Aorta (tissue), 5 donors: ENCODE results near the gene SHPK. TPM values are rescaled to one million over a fixed set of nuclear protein-coding genes. Genes with fewer than 3 reads are reported as not detected.

ENCODE experiments used
- ATAC-seq: fragments of 200-7000 bp; cut with Tn5 transposase; one replicate; pipeline ENCODE4 v1.9.1; 2022; ENCODE audit warnings: moderate library complexity; ENCODE audit not compliant: low FRiP score
- DNase-seq, 2 donors: peaks; one replicate each; pipeline ENCODE4 v3.0.0-alpha.2; 2020
- H3K27ac ChIP-seq, 2 donors: one replicate each; pipeline ENCODE4 v1.5.1; 2013; ENCODE audit warnings: low read length in 2 of 2, mild to moderate bottlenecking in 2 of 2, moderate library complexity in 2 of 2, control low read depth in 1 of 2, inconsistent platforms in 1 of 2, low read depth in 1 of 2
- H3K27me3 ChIP-seq, 2 donors: one replicate each; pipeline ENCODE4 v1.6.1; 2013; ENCODE audit warnings: control low read depth in 1 of 2, low read length in 1 of 2, mild to moderate bottlenecking in 1 of 2, moderate library complexity in 1 of 2; ENCODE audit not compliant: insufficient read depth in 2 of 2, control insufficient read depth in 1 of 2
- H3K36me3 ChIP-seq, 2 donors: one replicate each; pipeline ENCODE4 v1.6.1; 2013; ENCODE audit warnings: control low read depth in 1 of 2, low read length in 1 of 2, mild to moderate bottlenecking in 1 of 2; ENCODE audit not compliant: insufficient read depth in 2 of 2, control insufficient read depth in 1 of 2
- H3K4me1 ChIP-seq, 2 donors: one replicate each; pipeline ENCODE4 v1.6.1; 2013; ENCODE audit warnings: low read length in 2 of 2, control low read depth in 1 of 2, mild to moderate bottlenecking in 1 of 2, moderate library complexity in 1 of 2; ENCODE audit not compliant: insufficient read depth in 2 of 2, control insufficient read depth in 1 of 2
- H3K4me3 ChIP-seq, 2 donors: one replicate each; pipeline ENCODE4 v1.5.1; 2013; ENCODE audit warnings: low read length in 2 of 2, control low read depth in 1 of 2, mild to moderate bottlenecking in 1 of 2
- H3K9me3 ChIP-seq: one replicate; pipeline ENCODE4 v1.6.1; 2013; ENCODE audit warnings: mild to moderate bottlenecking, low read length; ENCODE audit not compliant: control insufficient read depth
- WGBS, 2 donors: extraction: QIAGEN DNeasy Blood & Tissue Kit; methylation state at CpG; one replicate each; pipeline ENCODE4 v1.1.7; 2013; 5-methylcytosine and 5-hydroxymethylcytosine counted together
- intact Hi-C, 2 donors: fragments of 100-400 bp; cut with DNase I; formaldehyde crosslinking; loops; one replicate each; pipeline versions ENCODE4 v1.14.2 to v1.15.0; 2022
- long read RNA-seq, 2 donors: library from polyadenylated mRNA; unstranded; transcript quantifications; one replicate each; pipeline ENCODE4 v2.0.0, GENCODE V29; 2020 to 2021
- polyA plus RNA-seq, 2 donors: library from polyadenylated mRNA; stranded (reverse); fragments of 200-250 nt; gene quantifications; one replicate each; pipeline ENCODE4 v1.2.3, GENCODE V29; 2013
- total RNA-seq, 2 donors: library from RNA; stranded (reverse); fragmentation: NEBNext Ultra II Directional; extraction: Animal tissue kit (Norgen Biotek cat#: 25700); gene quantifications; one replicate each; pipeline ENCODE4 v1.2.1, GENCODE V29; 2021
- donor health status: healthy with polysubstance abuse.
- donor health status: Bipolar disorder and iron deficiency.
- donor health status: DM: no; HTN: no; CAD: no.
- donor health status: DM: no; HTN: no; CAD: no.
- donor health status: DM: yes; HTN: yes; CAD: no.

The SHPK gene
- total RNA-seq (10 to 100 TPM in 1 of 2 donors, 1 to 10 TPM in 1; 7.4 to 15.8 TPM), polyA plus RNA-seq (1 to 10 TPM; 4.3 to 6.8 TPM)
- long read RNA-seq, donor 1, transcript SHPK-201 (7 exons, 3,838 nt), result major isoform, 15 of 24 reads
- long read RNA-seq, donor 1, partial matches to known transcripts, result 3 of 24 reads
- long read RNA-seq, donor 1, other reads (novel, unspliced or antisense), result 6 of 24 reads
- long read RNA-seq, donor 2, transcript SHPK-201 (7 exons, 3,838 nt), result major isoform, 5 of 9 reads
- long read RNA-seq, donor 2, partial matches to known transcripts, result 1 of 9 reads
- long read RNA-seq, donor 2, other reads (novel, unspliced or antisense), result 3 of 9 reads

DNA sequence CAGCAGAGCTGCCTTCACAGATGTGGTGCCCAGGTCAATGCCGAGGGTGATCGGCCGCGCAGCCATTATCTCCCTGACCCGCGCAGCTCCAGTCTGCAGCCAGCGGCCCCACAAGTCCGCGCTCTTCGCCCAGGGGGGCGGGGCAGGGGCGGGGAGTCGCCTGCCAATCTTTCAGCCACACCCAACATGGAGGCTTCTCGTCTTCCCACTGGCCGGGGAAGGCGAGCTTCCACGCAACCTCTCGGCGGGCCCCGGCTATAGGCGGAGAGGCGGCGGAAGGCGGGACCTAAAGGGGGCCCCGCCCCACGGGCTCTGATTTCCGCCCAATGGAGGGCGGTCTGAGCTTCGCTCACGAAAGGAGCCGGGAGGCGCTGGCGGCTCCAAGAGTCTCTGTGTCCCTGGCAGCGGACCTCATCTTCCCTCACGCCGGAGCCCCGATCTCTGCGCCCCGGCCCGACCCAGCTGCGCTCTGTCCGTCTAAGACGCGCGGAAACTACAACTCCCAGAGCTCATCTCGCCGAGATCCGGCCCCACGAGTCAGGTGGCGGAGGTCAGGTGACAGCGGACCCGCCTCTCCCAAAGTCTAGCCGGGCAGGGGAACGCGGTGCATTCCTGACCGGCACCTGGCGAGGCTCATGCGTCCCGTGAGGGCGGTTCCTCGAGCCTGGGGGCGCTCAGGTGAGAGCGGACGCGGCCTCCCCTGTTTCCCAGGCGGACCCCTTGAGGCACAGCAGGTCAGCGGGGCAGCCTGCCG lies at the start of gene SHPK, which contains the start of gene CTNS:
Gene SHPK, minus strand, starts transcription at position 97 of the 754 bp plus-strand sequence. Its CDS starts 31 bp downstream, at position 66.
Gene CTNS, plus strand, starts transcription at position 607 of the 754 bp plus-strand sequence. CDS start 3,447 bp downstream, outside the sequence.
- Histone ChIP-seq H3K36me3 (peaks cover 0 to 2% of the 10 kb centered on the region in 2 donors), H3K4me3 (peak within 1 kb of the TSS; percentile 61 to 73), H3K9me3 (no peaks in the 10 kb centered on the region), H3K27me3 (no peaks in the 10 kb centered on the region), H3K4me1 (no peaks in the 10 kb centered on the region), H3K27ac (peak within 1 kb of the TSS; percentile 47 to 95)
- intact Hi-C loops, result loop anchor here in 1 of 2 donors (1.0 kb wide), 1 partner anchor 32 kb away; the partner anchor contains the start of genes EMC6 and TAX1BP3
- peak; percentile 98 for DNase-seq
- WGBS, 2 donors, result 0% methylated on average over 55 to 68 of the region's 68 CpGs
- ATAC-seq, result peak; percentile 99

- H3K9me3 ChIP-seq, result no peaks in the 10 kb centered on the region
- no peaks in the 10 kb centered on the region for H3K36me3 ChIP-seq
- no peaks in the 10 kb centered on the region for H3K4me1 ChIP-seq
- intact Hi-C loops, result no loop called here
- no peak for ATAC-seq
- no peak overlapping the region for H3K4me3 ChIP-seq
- WGBS, 2 donors, result 24 to 26% methylated on average over 9 to 13 of the region's 13 CpGs
- DNase-seq, result no peak
- H3K27ac ChIP-seq, result no peak overlapping the region
- H3K27me3 ChIP-seq, result no peaks in the 10 kb centered on the region
These were observed 49.1 kb upstream of the SHPK start for GRCh38 chr17:3685174-3685573.

DNA sequence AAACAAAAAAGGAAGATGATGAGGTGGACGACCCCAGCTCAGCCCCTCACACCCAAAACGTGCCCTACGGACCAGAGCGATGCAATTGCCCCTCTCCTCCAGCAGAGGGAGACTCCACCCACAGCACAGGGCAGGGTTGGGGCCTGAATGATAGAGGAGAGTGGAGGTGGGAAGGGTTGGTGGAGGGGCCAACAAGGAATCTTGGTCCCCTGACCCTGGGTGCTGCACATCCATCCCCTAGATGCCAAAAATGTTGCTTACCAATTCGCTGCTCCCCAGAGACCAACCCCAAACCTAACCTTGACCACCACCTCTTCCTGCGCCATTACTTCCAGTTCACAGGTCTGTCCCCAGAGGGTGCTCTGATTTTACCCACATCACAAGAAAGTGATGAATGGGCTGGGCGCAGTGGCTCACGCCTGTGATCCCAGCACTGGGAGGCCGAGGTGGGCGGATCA lies 47.0 kb upstream of the SHPK start:
- intact Hi-C loops, result no loop called here
- no peaks in the 10 kb centered on the region for H3K27me3 ChIP-seq
- no peaks in the 10 kb centered on the region for H3K9me3 ChIP-seq
- DNase-seq (no peak), ATAC-seq (peak; percentile 75)
- no peak overlapping the region for H3K4me3 ChIP-seq
- WGBS, 2 donors, result 31 to 33% methylated on average over 10 of the region's 10 CpGs
- H3K4me1 ChIP-seq, result no peaks in the 10 kb centered on the region
- H3K27ac ChIP-seq, result no peak overlapping the region
- H3K36me3 ChIP-seq, result no peaks in the 10 kb centered on the region

- WGBS, 2 donors, result 86 to 88% methylated on average over 12 of the region's 12 CpGs
- H3K4me3 ChIP-seq, result no peak overlapping the region
- H3K27me3 ChIP-seq, result no peaks in the 10 kb centered on the region
- H3K36me3 ChIP-seq, result no peaks in the 10 kb centered on the region
- DNase-seq (no peak), ATAC-seq (no peak)
- H3K27ac ChIP-seq, result no peak overlapping the region
- intact Hi-C loops, result no loop called here
- H3K4me1 ChIP-seq, result no peaks in the 10 kb centered on the region
- H3K9me3 ChIP-seq, result no peaks in the 10 kb centered on the region
These were observed 46.0 kb upstream of the SHPK start for GRCh38 chr17:3682033-3682432.

DNA sequence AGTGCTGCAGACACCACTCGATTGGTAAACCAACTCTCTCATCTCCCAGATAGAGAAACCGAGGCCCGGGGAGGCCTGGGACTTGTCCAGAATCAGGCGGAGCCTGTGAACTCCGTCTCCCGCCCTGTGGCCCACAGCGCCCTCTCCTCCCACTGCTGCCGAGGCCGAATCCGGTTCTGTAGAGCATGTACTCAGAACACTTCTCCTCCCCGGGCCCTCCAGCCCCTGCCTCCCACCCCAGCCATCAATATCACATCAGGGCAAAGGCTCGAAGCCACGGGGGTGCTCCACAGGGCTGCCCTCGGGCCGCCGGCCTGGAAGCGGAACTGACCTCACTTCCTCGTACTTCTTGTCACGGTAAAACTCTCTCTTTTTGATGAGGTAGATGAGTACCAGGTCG lies 45.5 kb upstream of the SHPK start:
- intact Hi-C loops, result no loop called here
- Histone ChIP-seq H3K36me3 (no peaks in the 10 kb centered on the region), H3K27ac (no peak overlapping the region), H3K9me3 (no peaks in the 10 kb centered on the region), H3K4me3 (no peak overlapping the region), H3K27me3 (no peaks in the 10 kb centered on the region), H3K4me1 (no peaks in the 10 kb centered on the region)
- WGBS, 2 donors, result 79 to 82% methylated on average over 20 of the region's 20 CpGs
- DNase-seq, result no peak
- no peak for ATAC-seq

DNA sequence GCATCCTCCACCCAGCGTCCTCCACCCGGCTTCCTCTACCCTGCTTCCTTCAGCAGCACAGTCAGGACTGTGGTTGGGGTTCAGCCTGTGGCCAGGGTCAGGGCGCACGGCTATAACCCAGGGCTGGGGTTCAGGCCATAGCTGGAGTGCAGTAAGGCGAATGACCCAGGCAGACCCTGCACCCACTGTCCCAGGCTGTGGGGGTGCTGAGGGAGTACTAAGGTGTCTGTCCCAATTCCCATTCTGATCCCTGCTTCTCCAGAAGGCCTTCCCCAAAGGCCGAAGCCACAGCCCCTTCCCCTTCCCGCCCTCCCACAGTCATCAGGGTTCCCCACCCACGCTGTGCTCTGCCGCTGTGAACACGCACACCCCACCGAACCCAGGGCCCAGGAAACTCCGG lies 45.0 kb upstream of the SHPK start:
- Histone ChIP-seq H3K27me3 (no peaks in the 10 kb centered on the region), H3K4me1 (no peaks in the 10 kb centered on the region), H3K4me3 (no peak overlapping the region), H3K27ac (no peak overlapping the region), H3K36me3 (no peaks in the 10 kb centered on the region), H3K9me3 (no peaks in the 10 kb centered on the region)
- intact Hi-C loops, result no loop called here
- 82 to 87% methylated on average over 12 of the region's 12 CpGs for WGBS, 2 donors
- ATAC-seq, result no peak
- DNase-seq, result no peak

- Histone ChIP-seq H3K27me3 (no peaks in the 10 kb centered on the region), H3K36me3 (no peaks in the 10 kb centered on the region), H3K4me3 (no peak overlapping the region), H3K4me1 (no peaks in the 10 kb centered on the region), H3K27ac (no peak overlapping the region), H3K9me3 (no peaks in the 10 kb centered on the region)
- no peak for ATAC-seq
- WGBS, 2 donors, result 67 to 68% methylated on average over 17 to 20 of the region's 20 CpGs
- DNase-seq, result no peak
- intact Hi-C loops, result no loop called here
These were observed 43.6 kb upstream of the SHPK start for GRCh38 chr17:3679531-3680126.

DNA sequence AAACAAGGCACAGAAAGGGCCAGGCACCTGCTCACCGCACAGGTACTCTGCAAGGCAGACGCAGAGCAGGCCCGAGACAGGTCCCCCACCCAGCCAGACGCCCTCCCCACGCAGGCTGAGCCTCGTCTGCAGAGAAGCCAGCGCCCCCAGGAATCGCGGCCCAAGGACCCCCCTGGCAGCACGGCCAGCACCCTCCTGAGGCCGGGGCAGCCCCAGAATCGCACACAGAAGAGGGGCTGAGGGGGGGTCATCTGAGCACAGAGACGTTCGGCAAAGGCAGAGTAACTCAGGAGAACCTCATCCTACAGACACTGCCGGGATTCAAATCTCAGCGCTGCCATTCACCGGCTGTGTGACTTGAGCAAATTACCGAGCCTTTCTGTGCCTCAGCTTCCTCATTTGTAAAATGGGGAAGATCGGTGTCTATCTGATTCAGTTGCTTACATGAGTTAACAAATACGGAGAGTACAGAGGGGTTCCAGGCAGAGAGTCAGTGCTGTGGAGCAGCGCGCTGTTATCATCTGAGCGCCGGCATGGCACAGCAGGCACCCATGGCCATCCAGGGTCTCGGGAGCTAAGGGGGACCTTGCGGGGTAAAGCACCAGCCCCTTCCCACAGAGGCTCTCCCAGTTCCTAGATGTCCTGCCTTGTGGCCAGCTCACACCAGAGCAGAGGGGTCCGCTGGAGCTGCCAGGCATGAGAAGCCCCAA lies 42.9 kb upstream of the SHPK start:
- no peaks in the 10 kb centered on the region for H3K36me3 ChIP-seq
- H3K27me3 ChIP-seq, result no peaks in the 10 kb centered on the region
- no peaks in the 10 kb centered on the region for H3K9me3 ChIP-seq
- no peaks in the 10 kb centered on the region for H3K4me1 ChIP-seq
- no peak for DNase-seq
- no peak overlapping the region for H3K4me3 ChIP-seq
- whole genome bisulfite sequencing, 2 donors, result 85 to 88% methylated on average over 27 of the region's 27 CpGs
- no peak overlapping the region for H3K27ac ChIP-seq
- intact Hi-C loops, result no loop called here
- no peak for ATAC-seq
